Measurements from ENCODE around the gene SCN1B. TPM values are rescaled to one million over a fixed set of nuclear protein-coding genes. Genes with fewer than 3 reads are reported as not detected.

The SCN1B gene
- total and polyA plus RNA-seq, 12 donors, result 24.5 to 70.5 (median 41.5) TPM

DNA sequence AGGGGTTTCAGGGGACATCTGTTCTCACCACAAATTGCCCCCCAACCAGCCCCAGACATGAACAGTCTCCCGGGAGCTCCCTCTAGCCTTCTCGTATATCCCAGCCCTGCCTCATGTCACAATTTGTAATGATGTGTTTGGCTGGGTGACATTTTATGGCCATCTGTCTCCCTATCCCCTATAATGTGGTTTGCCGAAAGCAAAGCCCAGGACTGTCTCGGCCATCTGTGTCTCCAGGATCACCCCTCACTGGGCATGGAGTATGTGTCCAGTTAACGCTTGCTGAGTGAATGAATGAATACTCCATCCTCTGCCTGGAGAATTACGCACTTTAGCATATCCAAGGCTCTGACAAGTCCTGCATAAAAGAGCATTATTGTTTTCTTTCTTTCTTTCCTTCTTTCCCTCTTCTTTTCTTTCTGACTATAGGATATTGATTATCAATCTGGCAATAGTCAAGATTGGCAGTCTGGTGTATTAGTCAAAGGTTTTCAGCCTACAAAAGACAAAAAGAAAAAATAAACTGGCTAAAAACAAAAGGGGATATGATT lies 26.3 kb downstream of the SCN1B start:
- TF ChIP-seq CTCF (IDR thresholded peaks at IDR 0.05), result no peak
- H3K27ac ChIP-seq, result no peak overlapping the region
- 68 to 72% methylated on average over 6 of the region's 6 CpGs for WGBS, 2 donors
- H3K36me3 ChIP-seq, result no peaks in the 10 kb centered on the region
- H3K9me3 ChIP-seq, result no peaks in the 10 kb centered on the region
- no peak for ATAC-seq
- intact Hi-C loops (cut with DNase I), result no loop called here
- H3K4me3 ChIP-seq, result no peak overlapping the region
- H3K27me3 ChIP-seq, result peaks cover 0 to 7% (median 0%) of the 10 kb centered on the region in 7 donors
- DNase-seq, result no peak
- peaks cover 0 to 9% (median 0%) of the 10 kb centered on the region in 9 donors for H3K4me1 ChIP-seq

DNA sequence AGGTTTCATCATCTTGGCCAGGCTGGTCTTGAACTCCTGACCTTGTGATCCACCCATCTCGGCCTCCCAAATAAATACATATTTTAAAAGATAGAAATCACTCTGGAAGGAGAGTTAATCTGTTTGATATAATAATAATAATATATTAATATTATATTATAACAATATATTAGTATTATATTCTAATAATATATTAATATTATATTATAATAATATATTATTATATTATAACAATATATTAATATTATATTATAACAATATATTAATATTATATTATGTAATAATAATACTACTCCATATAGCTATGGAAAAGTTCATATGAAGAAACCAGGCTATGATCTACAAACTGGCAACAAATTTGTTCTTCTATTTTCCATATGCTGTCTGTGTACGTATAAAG lies 28.1 kb downstream of the SCN1B start:
- TF ChIP-seq CTCF (IDR thresholded peaks at IDR 0.05), result no peak
- intact Hi-C loops (cut with DNase I), result no loop called here
- H3K4me1 ChIP-seq, result peaks cover 0 to under 1% (median 0%) of the 10 kb centered on the region in 9 donors
- H3K36me3 ChIP-seq, result no peaks in the 10 kb centered on the region
- no peak overlapping the region for H3K4me3 ChIP-seq
- 76 to 84% methylated on average over 2 of the region's 2 CpGs for WGBS, 2 donors
- ATAC-seq (no peak), DNase-seq (no peak)
- peaks cover 0 to 7% (median 0%) of the 10 kb centered on the region in 7 donors for H3K27me3 ChIP-seq
- H3K27ac ChIP-seq, result no peak overlapping the region
- H3K9me3 ChIP-seq, result no peaks in the 10 kb centered on the region

GRCh38 chr19:35059006-35059798 lies 28.9 kb downstream of the SCN1B start:
- H3K4me1 ChIP-seq, result no peaks in the 10 kb centered on the region
- H3K27ac ChIP-seq, result no peak overlapping the region
- peaks cover 0 to 7% (median 0%) of the 10 kb centered on the region in 7 donors for H3K27me3 ChIP-seq
- DNase-seq, result no peak
- peak in 1 of 8 donors; percentile 45 for ATAC-seq
- H3K9me3 ChIP-seq, result no peaks in the 10 kb centered on the region
- WGBS, 2 donors, result 86 to 91% methylated on average over 26 of the region's 26 CpGs
- no peak overlapping the region for H3K4me3 ChIP-seq
- intact Hi-C loops (cut with DNase I), result no loop called here
- TF ChIP-seq CTCF (IDR thresholded peaks at IDR 0.05), result no peak
- H3K36me3 ChIP-seq, result no peaks in the 10 kb centered on the region

DNA sequence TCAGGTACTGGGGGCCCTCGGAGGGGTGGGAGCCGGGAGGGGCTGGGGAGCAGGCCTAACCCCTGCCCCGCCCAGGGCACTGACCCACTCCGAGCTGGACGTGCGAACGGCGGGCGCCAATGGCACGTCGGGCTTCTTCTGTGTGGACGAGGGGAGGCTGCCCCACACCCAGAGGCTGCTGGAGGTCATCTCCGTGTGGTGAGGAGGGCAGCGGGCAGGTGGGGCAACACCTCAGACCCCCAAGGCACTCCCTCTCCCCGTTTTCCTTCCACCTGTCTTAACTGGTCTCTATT lies 29.5 kb downstream of the SCN1B start:
- H3K9me3 ChIP-seq, result no peaks in the 10 kb centered on the region
- DNase-seq (no peak), ATAC-seq (peak in 1 of 8 donors; percentile 11)
- H3K27ac ChIP-seq, result no peak overlapping the region
- WGBS, 2 donors, result 85 to 90% methylated on average over 15 of the region's 15 CpGs
- intact Hi-C loops (cut with DNase I), result loop anchor here in 1 of 10 donors (10.0 kb wide), 1 partner anchor 75 kb away; the partner anchor contains the start of genes FXYD1 and LGI4
- peaks cover 0 to 7% (median 0%) of the 10 kb centered on the region in 7 donors for H3K27me3 ChIP-seq
- H3K4me1 ChIP-seq, result no peaks in the 10 kb centered on the region
- no peaks in the 10 kb centered on the region for H3K36me3 ChIP-seq
- no peak overlapping the region for H3K4me3 ChIP-seq
- TF ChIP-seq CTCF (IDR thresholded peaks at IDR 0.05), result no peak
